A549 (cell line): Measurements from ENCODE around the gene ZBTB20.

ENCODE experiments used
- JUN ChIP-seq, 2 experiments: fragments of >200 bp; sonication (Bioruptor Twin); formaldehyde crosslinking; IDR thresholded peaks; 2 replicates in 1 of 2; 3 replicates in 1 of 2; pipeline ENCODE4 v1.6.1; 2016 to 2017
- JUNB ChIP-seq: fragments of >200 bp; sonication (Bioruptor Twin); formaldehyde crosslinking; IDR thresholded peaks from 2 replicates; pipeline ENCODE4 v1.6.1; 2016
- POLR2A ChIP-seq: IDR thresholded peaks from 2 replicates; pipeline ENCODE4 v1.6.1; 2012; ENCODE audit warnings: mild to moderate bottlenecking, low read length

- no peak for TF ChIP-seq JUN (IDR thresholded peaks at IDR 0.05)
- no peak for TF ChIP-seq POLR2A
- no peak for TF ChIP-seq JUNB
Observed at GRCh38 chr3:115100806-115101205, 46.3 kb downstream of the ZBTB20 start.
